Smooth muscle cell of the brain vasculature (primary cell): Measurements from ENCODE around the gene BSPRY.
A peak's percentile ranks its signal among the peaks of the same experiment; 100 is the strongest.
"Not testable (repeated sequence)": the region's sequence is repeated elsewhere in the genome, so short reads cannot be mapped to it uniquely, and the experiment has no call there.

Experiments used
- DNase-seq: peaks from one replicate; pipeline ENCODE4 v3.0.0-alpha.2; 2012; ENCODE audit warnings: low read depth, low spot score

The BSPRY gene

GRCh38 chr9:113393281-113393680 lies 43.9 kb downstream of the BSPRY start:
- DNase-seq = no peak

- DNase-seq = no peak
Measured at GRCh38 chr9:113395000-113395861, 45.9 kb downstream of the BSPRY start.

GRCh38 chr9:113397203-113397631 lies 47.9 kb downstream of the BSPRY start:
- DNase-seq = no peak

DNA sequence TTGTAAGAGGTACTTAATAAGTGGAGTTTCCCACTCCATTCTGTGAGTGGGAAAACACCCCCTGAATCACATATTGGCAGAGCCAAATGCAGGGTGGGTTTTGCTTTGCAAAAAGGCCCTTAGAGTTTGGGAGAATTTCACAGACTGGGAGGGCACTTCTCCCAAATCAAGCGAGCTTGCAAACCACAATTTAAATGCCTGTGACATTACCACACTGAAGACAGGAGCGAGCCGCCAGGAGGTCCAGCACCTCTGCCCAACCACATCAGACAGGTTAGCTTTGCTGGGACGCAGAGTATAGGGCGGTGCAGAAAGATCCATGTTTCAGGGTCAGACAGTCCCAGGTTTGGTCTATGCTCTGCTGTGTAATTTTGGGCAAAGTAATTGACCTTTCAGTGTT lies 49.5 kb downstream of the BSPRY start:
- DNase-seq = no peak

DNA sequence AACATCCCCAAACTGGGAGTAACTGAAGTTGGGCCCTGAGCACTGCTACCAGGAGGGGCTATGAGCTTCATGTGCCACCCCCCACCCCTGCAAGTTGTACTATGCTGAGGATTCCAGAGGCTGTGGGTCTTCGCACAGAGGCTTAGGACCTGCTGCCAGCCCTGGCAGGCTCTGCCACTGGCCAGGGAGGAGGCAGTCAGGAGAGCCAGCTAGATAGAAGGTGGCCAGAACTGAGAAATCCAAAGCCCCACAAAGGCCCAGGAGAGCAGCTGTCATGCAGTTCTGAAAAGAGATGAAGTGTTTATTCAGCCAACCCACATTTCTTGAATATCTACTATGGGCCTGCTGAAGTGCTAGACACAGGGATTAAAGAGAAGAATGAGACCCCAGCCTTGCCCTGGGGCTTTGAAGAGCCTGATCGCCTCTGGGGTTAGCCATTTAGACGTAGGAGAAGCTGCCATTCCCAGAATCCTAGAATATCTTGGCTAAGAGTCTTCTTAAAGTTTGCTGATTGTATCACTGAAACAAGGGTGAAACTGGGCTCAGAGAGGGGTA lies 50.4 kb downstream of the BSPRY start:
- no peak for DNase-seq

DNA sequence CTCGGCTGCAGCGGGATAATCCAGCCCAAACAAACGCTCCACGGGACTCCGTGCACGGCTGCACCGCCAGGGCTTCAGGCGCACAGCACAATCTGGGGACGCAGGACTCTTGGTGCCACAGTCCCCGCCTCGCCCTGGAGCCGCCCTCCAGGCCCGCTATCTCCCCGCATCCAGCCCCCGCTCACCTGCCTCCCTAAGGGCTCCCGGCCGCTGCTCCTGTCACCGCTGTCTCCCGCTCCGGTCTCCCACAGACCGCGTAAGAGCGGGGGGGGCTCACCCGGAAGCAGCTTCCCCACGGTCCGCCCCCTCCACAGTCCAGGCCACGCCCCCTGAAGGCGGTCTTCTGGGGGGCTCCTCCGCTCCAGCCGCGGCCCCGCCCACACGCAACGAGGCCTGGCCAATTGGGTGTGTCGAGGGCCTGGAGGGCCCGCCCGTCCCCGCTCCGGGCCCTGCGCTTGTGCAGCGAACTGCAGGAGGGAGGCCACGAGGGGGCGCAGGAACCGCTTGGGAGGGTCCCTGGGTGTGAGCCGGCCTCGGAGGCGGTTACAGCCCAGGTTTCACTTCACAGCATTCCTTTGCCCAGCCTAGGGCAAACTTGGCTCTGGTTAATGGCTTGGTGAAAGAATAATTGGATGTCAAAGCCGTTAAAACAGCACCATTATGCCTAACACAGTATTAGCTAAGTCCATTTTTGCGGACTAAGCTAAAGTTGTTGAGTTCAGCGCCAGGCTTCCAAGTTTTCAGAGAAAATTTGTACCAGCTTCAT lies 51.9 kb downstream of the BSPRY start, which contains the start of gene ALAD:
TSS of gene ALAD (minus strand) at position 258 of the 766 bp plus-strand sequence. CDS start 7,725 bp downstream, outside the sequence.
- peak; percentile 98 for DNase-seq

- DNase-seq = no peak
Measured at GRCh38 chr9:113403646-113404045, 54.3 kb downstream of the BSPRY start.

DNA sequence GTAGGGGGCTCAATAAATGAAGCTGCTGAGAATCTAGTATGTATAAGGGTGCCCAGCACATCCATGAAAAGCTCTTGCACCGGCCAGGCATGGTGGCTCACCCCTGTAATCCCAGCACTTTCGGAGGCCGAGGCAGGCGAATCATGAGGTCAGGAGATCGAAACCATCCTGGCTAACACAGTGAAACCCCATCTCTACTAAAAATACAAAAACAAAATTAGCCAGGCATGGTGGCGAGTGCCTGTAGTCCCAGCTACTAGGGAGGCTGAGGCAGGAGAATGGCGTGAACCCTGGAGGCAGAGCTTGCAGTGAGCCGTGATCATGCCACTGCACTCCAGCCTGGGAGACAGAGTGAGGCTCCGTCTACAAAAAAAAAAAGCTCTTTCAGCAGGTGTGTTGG lies 57.0 kb downstream of the BSPRY start:
- not testable (repeated sequence) for DNase-seq

DNA sequence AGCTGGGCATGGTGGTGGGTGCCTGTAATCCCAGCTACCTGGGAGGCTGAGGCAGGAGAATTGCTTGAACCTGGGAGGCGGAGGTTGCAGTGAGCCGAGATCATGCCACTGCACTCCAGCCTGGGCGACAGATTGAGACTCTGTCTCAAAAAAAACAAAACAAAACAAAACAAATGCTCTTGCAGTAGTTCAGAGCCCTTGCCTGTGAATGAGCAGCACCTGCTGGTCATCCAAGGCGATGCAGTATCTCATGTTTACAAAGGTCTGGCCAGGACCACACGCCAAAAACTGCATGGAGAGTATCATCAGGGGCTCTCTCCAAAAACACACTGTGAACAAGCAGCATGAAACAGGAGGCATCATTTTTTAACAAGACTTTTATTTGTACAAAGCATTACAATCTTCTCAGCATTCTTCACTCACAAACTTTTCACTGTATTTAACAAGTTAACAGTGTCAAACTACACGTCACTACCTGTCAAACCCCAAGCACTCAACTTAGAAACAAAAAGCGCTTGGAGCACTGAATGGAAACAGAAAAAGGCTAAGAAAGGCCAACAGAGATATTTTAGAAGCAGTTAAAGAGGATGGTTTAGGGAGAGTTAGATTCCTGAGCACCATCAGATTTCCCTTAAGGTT lies 57.7 kb downstream of the BSPRY start:
- peak; percentile 52 for DNase-seq

- no peak for DNase-seq
Measured at GRCh38 chr9:113409481-113409880, 60.1 kb downstream of the BSPRY start.

GRCh38 chr9:113409883-113410206 lies 60.5 kb downstream of the BSPRY start:
- no peak for DNase-seq

DNA sequence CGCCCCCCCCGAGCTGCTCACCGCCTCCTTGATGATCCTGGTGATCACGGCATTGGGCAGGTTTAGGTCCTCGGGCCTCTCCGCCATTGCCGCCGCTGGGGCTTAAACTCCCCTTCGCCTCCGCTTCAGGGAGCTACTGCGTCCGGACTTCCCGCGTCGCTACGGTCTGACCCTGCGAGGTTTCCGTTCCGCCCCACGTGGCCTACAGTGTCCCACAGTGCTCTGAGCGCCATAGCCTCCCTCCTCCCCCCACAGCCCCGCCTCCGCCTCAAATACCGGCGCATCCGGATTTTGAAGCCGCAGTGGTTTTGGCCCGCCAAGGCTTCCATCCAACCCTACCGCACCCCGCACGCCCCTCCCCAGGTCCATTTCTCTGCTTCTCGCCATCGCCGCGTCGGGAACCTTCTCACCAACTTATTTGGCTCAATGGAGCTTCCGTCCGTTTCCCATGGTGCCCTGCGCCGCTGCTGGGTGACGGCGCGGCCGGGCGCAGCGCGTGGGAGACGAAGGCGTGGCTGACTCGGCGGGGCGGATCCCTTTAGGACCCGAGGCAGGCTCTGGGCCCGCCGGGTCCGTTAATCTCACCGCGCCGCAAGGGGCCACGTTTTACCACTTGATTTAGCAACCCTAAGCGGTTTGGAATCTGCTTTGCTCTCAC lies 61.0 kb downstream of the BSPRY start, which contains the start of the genes C9orf43 and POLE3:
TSS of gene C9orf43 (plus strand) at position 541 of the 658 bp plus-strand sequence. CDS start 2,747 bp downstream, outside the sequence.
TSS of gene POLE3 (minus strand) at position 469 of the 658 bp plus-strand sequence. CDS start at position 87, 382 bp downstream.
- DNase-seq = peak; percentile 94

- DNase-seq = no peak
Measured at GRCh38 chr9:113416149-113416721, 66.9 kb downstream of the BSPRY start.

DNA sequence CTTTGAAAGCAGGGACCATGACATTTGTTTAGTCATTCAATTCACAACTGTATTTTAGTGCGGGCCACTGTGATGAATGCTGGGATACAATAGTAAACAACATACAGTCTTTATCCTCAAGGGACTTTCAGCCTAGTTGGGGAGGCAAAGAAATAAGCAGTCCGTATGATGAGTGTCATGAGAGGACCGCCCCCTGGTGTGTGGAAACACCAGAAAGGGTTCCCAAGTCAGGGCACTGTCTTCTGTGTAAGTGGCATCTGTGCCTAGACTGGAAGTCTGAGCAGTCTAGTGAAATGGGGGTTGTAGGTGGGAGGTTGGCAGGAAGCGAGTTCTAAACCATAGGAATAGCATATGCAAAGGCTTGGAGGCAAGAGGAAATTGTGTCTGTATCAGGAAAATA lies 68.0 kb downstream of the BSPRY start:
- DNase-seq = no peak
